ENCODE data around the gene DGKG.

- TF ChIP-seq CTCF (IDR thresholded peaks at IDR 0.05) = no peak
- no peak for TF ChIP-seq POLR2A (IDR thresholded peaks at IDR 0.05)
These were observed 179.2 kb downstream of the DGKG start for GRCh38 chr3:186182850-186183249.

Data from right lobe of liver (tissue), 4 donors.